GM12878 (cell line): ENCODE results near the gene ADPRS. TPM values are rescaled to one million over a fixed set of nuclear protein-coding genes. Genes with fewer than 3 reads are reported as not detected.

Experiments used
- ASH2L ChIP-seq: fragments of 300-600, 200-600 bp; sonication (generic); IDR thresholded peaks from 2 replicates; pipeline ENCODE4 v1.6.1; 2017; ENCODE audit warnings: low read depth, mild to moderate bottlenecking, borderline replicate concordance
- CREM ChIP-seq: IDR thresholded peaks from 2 replicates; pipeline ENCODE4 v1.6.1; 2014; ENCODE audit warnings: antibody characterized with exemption, low read depth
- ESRRA ChIP-seq: IDR thresholded peaks from 2 replicates; pipeline ENCODE4 v1.6.1; 2012; ENCODE audit warnings: mild to moderate bottlenecking, low read length, improper control_type of control experiment
- EZH2 ChIP-seq: IDR thresholded peaks from 2 replicates; pipeline ENCODE4 v1.6.1; 2012; ENCODE audit warnings: low read depth, mild to moderate bottlenecking, control low read depth, inconsistent platforms, low read length, borderline replicate concordance; ENCODE audit not compliant: control insufficient read depth
- FOXK2 ChIP-seq: fragments of 450-650 bp; IDR thresholded peaks from 2 replicates; pipeline ENCODE4 v1.6.1; 2017; ENCODE audit warnings: mild to moderate bottlenecking, moderate library complexity
- GABPA ChIP-seq: IDR thresholded peaks from 2 replicates; pipeline ENCODE4 v1.6.1; 2014; ENCODE audit warnings: antibody characterized with exemption, low read depth, mild to moderate bottlenecking, inconsistent platforms
- HDGF ChIP-seq: fragments of 450-650 bp; IDR thresholded peaks from 2 replicates; pipeline ENCODE4 v1.6.1; 2016; ENCODE audit warnings: antibody characterized with exemption
- IKZF1 ChIP-seq: fragments of 450-650 bp; conservative IDR thresholded peaks from 2 replicates; pipeline ENCODE4 v1.6.1; 2017; ENCODE audit warnings: antibody characterized with exemption, mild to moderate bottlenecking
- MEF2B ChIP-seq: fragments of 450-650 bp; IDR thresholded peaks from 2 replicates; pipeline ENCODE4 v1.6.1; 2018; ENCODE audit warnings: mild to moderate bottlenecking, moderate library complexity; ENCODE audit not compliant: partially characterized antibody, poor library complexity, severe bottlenecking
- MYB ChIP-seq: fragments of 150-350 bp; IDR thresholded peaks from 2 replicates; pipeline ENCODE4 v1.6.1; 2014; ENCODE audit warnings: mild to moderate bottlenecking, low read depth, low read length, borderline replicate concordance
- NBN ChIP-seq: fragments of 450-650 bp; IDR thresholded peaks from 2 replicates; pipeline ENCODE4 v1.6.1; 2016
- POLR2A ChIP-seq: IDR thresholded peaks from 2 replicates; pipeline ENCODE4 v1.6.1; 2011; ENCODE audit warnings: low read depth, mild to moderate bottlenecking, low read length
- RAD51 ChIP-seq: fragments of 450-650 bp; IDR thresholded peaks from 2 replicates; pipeline ENCODE4 v1.6.1; 2016; ENCODE audit warnings: moderate library complexity, mild to moderate bottlenecking, inconsistent platforms
- RFX5 ChIP-seq: IDR thresholded peaks from 2 replicates; pipeline ENCODE4 v1.6.1; 2011; ENCODE audit warnings: low read depth, low read length, improper control_type of control experiment
- SUPT20H ChIP-seq: IDR thresholded peaks from 2 replicates; pipeline ENCODE4 v1.6.1; 2011; ENCODE audit warnings: low read depth, mild to moderate bottlenecking, low read length, moderate library complexity, borderline replicate concordance; ENCODE audit not compliant: control insufficient read depth
- TARDBP ChIP-seq: IDR thresholded peaks from 2 replicates; pipeline ENCODE4 v1.6.1; 2016; ENCODE audit warnings: borderline replicate concordance
- YBX1 ChIP-seq: fragments of 450-650 bp; IDR thresholded peaks from 2 replicates; pipeline ENCODE4 v1.6.1; 2016; ENCODE audit warnings: antibody characterized with exemption
- ZZZ3 ChIP-seq: IDR thresholded peaks from 2 replicates; pipeline ENCODE4 v1.6.1; 2011; ENCODE audit warnings: low read depth; ENCODE audit not compliant: control insufficient read depth, insufficient read length
- polyA plus RNA-seq, 11 experiments: library from polyadenylated mRNA; depleted of rRNA in 4 of 11; unstranded in 6 of 11; stranded (reverse) in 5 of 11; fragments of >200 nt; fragmentation: Nextera tagmentation in 4 of 11; fragmentation: Illumina TruSeq in 1 of 11; extraction: Ambion mirVana in 4 of 11; extraction: Trizol in 1 of 11; gene quantifications; 1 replicate in 1 of 11; 2 replicates in 10 of 11; pipeline versions ENCODE4 v1.2.1 to v1.2.3, GENCODE V29; 2011 to 2016; ENCODE audit warnings: inconsistent platforms in 2 of 11, missing spikeins in 2 of 11, low read depth in 1 of 11
- total RNA-seq, 4 experiments: library from RNA; depleted of rRNA in 3 of 4; stranded (reverse); fragments of >200 nt in 3 of 4; fragmentation: Illumina TruSeq in 1 of 4; extraction: Trizol in 1 of 4; gene quantifications; 2 replicates each; pipeline versions ENCODE4 v1.2.1 to v1.2.3, GENCODE V29; 2013 to 2021
- TF ChIP-seq, protein P1 (sequence below): fragments of 450-650 bp; IDR thresholded peaks from 2 replicates; pipeline ENCODE4 v1.6.1; 2018; ENCODE audit warnings: mild to moderate bottlenecking, low read depth, moderate library complexity; ENCODE audit not compliant: partially characterized antibody
- TF ChIP-seq, protein P2 (sequence below): IDR thresholded peaks from 2 replicates; pipeline ENCODE4 v1.6.1; 2011; ENCODE audit warnings: borderline replicate concordance, low read depth, mild to moderate bottlenecking, moderate library complexity, mixed read lengths, low read length; ENCODE audit not compliant: insufficient read depth; ENCODE audit errors: extremely low read length
- TF ChIP-seq, protein P3 (sequence below): fragments of 450-650 bp; IDR thresholded peaks from 2 replicates; pipeline ENCODE4 v1.6.1; 2017; ENCODE audit warnings: low read depth, mild to moderate bottlenecking, moderate library complexity
- TF ChIP-seq, protein P4 (sequence below): IDR thresholded peaks from 2 replicates; pipeline ENCODE4 v1.6.1; 2012; ENCODE audit warnings: mild to moderate bottlenecking, low read depth, low read length
- TF ChIP-seq, protein P5 (sequence below): fragments of 450-650 bp; IDR thresholded peaks from 2 replicates; pipeline ENCODE4 v1.6.1; 2014; ENCODE audit warnings: mild to moderate bottlenecking

ADPRS gene
- total and polyA plus RNA-seq, 10 of the 15 experiments (the other 5 are each of a cell fraction or from before 2014, with no cell fraction given) = 7.6 to 57.6 (median 39.1) TPM

DNA sequence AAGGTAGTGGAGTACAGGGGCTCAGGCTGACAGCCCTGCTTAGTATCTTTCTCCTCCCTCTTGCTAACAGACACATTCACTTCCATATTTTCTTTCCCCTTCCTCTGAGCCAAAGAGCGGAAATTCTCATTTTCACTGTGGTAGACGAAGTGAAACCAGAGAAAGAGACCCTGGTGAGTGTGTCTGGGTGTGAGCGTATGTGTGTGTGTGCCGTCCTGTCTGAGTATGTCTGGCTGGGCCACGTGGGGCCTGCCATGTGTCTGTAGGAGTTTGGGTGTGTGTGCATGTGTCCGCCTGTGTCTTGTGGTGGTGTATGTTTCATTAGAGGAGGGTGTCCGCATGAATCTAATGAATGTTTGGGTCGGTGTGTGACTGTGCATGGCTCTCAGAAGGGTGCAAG lies 34.7 kb downstream of the ADPRS start (continued):
- TF ChIP-seq, protein P1, sequence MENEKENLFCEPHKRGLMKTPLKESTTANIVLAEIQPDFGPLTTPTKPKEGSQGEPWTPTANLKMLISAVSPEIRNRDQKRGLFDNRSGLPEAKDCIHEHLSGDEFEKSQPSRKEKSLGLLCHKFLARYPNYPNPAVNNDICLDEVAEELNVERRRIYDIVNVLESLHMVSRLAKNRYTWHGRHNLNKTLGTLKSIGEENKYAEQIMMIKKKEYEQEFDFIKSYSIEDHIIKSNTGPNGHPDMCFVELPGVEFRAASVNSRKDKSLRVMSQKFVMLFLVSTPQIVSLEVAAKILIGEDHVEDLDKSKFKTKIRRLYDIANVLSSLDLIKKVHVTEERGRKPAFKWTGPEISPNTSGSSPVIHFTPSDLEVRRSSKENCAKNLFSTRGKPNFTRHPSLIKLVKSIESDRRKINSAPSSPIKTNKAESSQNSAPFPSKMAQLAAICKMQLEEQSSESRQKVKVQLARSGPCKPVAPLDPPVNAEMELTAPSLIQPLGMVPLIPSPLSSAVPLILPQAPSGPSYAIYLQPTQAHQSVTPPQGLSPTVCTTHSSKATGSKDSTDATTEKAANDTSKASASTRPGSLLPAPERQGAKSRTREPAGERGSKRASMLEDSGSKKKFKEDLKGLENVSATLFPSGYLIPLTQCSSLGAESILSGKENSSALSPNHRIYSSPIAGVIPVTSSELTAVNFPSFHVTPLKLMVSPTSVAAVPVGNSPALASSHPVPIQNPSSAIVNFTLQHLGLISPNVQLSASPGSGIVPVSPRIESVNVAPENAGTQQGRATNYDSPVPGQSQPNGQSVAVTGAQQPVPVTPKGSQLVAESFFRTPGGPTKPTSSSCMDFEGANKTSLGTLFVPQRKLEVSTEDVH = no peak
- TF ChIP-seq MEF2B (peak; percentile 25), FOXK2 (no peak), RAD51 (peak; percentile 81), CREM (peak; percentile 35; the same call in 1 of the 2 replicates), MYB (no peak), HDGF (peak; percentile 41; the same call in 1 of the 2 replicates), YBX1 (no peak), IKZF1 (peak; percentile 60), SUPT20H (no peak), ESRRA (no peak), NBN (peak; percentile 81), RFX5 (no peak), ZZZ3 (no peak), EZH2 (no peak), POLR2A (no peak), TARDBP (no peak), GABPA (no peak), ASH2L (no peak)
- TF ChIP-seq, protein P2, sequence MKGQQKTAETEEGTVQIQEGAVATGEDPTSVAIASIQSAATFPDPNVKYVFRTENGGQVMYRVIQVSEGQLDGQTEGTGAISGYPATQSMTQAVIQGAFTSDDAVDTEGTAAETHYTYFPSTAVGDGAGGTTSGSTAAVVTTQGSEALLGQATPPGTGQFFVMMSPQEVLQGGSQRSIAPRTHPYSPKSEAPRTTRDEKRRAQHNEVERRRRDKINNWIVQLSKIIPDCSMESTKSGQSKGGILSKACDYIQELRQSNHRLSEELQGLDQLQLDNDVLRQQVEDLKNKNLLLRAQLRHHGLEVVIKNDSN = peak; percentile 74
- TF ChIP-seq, protein P3, sequence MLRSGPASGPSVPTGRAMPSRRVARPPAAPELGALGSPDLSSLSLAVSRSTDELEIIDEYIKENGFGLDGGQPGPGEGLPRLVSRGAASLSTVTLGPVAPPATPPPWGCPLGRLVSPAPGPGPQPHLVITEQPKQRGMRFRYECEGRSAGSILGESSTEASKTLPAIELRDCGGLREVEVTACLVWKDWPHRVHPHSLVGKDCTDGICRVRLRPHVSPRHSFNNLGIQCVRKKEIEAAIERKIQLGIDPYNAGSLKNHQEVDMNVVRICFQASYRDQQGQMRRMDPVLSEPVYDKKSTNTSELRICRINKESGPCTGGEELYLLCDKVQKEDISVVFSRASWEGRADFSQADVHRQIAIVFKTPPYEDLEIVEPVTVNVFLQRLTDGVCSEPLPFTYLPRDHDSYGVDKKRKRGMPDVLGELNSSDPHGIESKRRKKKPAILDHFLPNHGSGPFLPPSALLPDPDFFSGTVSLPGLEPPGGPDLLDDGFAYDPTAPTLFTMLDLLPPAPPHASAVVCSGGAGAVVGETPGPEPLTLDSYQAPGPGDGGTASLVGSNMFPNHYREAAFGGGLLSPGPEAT = 0 out of 2 replicates have a peak, but pooled peaks have one; percentile 19
- TF ChIP-seq, protein P4, sequence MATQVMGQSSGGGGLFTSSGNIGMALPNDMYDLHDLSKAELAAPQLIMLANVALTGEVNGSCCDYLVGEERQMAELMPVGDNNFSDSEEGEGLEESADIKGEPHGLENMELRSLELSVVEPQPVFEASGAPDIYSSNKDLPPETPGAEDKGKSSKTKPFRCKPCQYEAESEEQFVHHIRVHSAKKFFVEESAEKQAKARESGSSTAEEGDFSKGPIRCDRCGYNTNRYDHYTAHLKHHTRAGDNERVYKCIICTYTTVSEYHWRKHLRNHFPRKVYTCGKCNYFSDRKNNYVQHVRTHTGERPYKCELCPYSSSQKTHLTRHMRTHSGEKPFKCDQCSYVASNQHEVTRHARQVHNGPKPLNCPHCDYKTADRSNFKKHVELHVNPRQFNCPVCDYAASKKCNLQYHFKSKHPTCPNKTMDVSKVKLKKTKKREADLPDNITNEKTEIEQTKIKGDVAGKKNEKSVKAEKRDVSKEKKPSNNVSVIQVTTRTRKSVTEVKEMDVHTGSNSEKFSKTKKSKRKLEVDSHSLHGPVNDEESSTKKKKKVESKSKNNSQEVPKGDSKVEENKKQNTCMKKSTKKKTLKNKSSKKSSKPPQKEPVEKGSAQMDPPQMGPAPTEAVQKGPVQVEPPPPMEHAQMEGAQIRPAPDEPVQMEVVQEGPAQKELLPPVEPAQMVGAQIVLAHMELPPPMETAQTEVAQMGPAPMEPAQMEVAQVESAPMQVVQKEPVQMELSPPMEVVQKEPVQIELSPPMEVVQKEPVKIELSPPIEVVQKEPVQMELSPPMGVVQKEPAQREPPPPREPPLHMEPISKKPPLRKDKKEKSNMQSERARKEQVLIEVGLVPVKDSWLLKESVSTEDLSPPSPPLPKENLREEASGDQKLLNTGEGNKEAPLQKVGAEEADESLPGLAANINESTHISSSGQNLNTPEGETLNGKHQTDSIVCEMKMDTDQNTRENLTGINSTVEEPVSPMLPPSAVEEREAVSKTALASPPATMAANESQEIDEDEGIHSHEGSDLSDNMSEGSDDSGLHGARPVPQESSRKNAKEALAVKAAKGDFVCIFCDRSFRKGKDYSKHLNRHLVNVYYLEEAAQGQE = no peak
- TF ChIP-seq, protein P5, sequence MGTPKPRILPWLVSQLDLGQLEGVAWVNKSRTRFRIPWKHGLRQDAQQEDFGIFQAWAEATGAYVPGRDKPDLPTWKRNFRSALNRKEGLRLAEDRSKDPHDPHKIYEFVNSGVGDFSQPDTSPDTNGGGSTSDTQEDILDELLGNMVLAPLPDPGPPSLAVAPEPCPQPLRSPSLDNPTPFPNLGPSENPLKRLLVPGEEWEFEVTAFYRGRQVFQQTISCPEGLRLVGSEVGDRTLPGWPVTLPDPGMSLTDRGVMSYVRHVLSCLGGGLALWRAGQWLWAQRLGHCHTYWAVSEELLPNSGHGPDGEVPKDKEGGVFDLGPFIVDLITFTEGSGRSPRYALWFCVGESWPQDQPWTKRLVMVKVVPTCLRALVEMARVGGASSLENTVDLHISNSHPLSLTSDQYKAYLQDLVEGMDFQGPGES = no peak
